ENCODE data around the gene CCDC90B.

The CCDC90B gene

DNA sequence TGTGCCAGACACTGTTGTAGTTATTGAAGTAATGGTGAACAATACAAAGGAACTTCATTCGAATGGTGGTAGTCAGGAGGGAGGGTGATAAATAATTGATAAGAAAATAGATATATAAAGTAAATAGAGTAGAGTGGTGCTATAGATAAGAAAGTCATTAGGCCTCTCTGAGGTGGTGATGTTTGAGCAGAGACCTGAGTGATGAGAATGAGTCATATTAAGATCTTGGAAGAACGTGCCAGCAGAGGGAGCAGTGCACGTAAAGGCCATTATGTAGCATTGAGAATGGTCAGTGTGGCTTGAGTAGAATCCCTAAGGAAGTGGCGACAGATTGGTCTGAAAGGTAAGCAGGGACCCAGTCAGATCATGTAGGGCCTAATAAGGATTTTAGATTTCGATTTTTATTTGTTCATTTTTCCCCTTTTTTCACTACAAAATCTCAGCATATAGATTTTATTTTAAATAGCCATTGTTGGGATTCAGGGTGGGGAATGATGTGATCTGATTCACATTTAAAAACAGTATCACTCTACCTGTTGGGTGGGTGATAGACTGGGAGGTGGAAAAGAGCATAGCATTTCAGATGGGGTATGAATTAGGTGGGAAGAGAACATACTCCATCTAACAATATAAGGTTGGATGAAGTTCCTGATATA is 44.7 kb downstream of the CCDC90B start:
- H3K4me3 ChIP-seq (ENCODE audit: low read depth, low read length), result no peak overlapping the region

DNA sequence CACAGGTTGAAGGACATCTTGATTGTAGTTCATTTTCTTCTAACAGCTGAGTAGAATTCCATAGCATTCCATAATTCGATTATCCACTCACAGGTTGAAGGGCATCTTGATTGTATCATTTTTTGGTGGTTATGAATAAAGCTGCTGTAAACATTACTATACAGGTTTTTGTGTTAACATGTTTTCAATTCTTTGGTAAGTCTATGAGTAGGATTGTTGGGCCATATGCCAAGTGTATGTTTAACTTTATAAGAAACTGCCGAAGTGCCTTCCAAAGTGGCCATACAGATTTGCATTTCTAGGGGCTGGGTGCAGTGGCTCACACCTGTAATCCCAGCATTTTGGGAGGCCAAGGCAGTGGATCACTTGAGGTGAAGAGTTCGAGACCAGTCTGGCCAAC is 48.1 kb downstream of the CCDC90B start:
- no peak overlapping the region for H3K4me3 ChIP-seq (ENCODE audit: low read depth, low read length)

DNA sequence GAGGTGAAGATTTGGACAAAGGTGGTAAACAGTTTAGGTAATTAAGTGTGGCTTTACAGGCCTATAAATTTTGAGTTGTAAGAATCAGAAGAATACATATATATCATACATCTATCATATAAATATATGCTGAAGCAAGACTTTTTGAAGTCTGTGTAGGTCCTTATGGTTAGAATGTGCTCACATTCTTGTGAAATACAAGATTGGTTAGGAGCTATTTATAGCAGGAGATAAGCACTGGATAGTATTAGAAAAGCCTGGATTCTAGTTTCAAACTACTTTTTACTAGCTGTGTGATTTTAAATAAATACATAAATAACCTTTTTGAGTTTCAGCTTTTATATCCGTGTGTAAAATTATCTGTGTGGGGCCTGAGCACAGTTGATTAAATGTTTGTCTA is 50.3 kb downstream of the CCDC90B start:
- no peak overlapping the region for H3K4me3 ChIP-seq (ENCODE audit: low read depth, low read length)

DNA sequence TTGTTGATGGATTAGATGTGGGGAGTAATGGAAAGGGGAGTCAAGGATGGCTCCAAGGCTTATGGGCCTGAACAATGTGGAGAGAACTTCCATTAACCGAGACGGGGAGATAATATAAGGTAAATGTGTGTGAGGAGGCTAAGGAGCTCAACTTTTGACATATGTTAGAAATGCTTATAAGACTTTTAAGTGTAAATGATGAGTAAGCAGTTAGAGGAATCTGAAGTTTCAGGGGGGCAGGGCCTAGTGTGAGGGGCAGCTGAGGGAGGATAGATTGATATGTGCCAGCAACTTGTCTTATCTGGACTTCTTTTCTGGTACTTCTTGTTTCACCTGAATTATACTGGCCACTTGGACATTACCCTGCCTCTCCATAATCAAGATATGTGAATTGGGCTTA is 62.7 kb downstream of the CCDC90B start:
- H3K4me3 ChIP-seq (ENCODE audit: low read depth, low read length), result no peak overlapping the region

DNA sequence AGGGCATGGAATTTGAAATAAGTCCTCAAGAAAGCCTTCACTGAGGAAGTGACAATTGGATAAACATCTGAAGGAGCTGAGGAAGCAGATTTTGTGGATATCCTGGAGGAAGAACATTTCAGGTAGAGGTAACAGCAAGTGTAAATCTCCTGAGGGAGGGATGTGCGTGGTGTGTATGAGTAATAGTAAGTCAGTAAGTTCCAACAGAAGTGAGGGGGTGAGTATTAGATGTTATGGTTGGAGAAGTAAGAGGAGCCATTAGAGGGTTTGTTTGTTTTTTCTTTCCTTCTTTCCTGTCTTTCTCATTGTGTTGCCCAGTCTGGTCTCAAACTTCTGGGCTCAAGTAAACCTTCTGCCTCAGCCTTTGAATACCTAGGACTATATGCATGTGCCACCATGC is 63.7 kb downstream of the CCDC90B start:
- no peak overlapping the region for H3K4me3 ChIP-seq (ENCODE audit: low read depth, low read length)

DNA sequence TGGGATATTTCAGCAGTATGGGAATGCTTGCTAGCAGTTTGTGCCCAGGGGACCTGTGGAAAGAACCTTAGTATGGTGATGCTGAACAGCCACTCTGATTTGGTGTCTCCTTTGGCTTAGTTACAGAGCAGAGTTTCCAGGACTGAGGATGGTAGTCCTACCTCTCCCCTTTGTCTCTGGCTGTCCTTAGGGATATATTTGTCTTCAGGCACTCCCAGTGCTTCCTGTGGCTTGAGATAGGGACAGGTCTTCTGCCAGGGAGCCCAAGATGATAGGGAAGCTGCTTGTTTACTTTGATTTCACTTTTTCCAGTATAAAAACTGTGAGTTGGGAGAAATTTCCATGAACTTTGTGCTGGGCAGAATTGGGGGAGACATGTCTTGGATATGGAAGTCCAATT is 64.5 kb downstream of the CCDC90B start:
- H3K4me3 ChIP-seq (ENCODE audit: low read depth, low read length), result no peak overlapping the region

DNA sequence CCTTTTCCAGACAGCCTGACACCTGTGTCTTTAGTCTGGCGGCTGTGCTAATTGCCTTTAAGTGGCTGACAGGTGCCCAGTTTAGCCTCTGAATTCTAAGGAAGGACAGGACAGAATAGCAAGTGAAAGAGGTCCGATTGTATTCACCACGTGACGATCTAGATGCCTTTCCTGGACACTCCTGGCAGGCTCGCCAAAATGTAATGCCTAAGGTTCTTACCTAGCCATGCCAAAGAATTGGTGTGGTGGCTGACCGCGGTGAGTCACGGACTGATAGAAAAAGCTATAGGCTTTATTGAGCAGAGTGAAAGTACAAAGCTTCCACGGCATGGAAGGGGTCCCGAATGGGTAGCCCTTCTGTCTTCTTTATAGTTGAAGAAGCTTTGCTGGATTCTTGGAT is 65.9 kb downstream of the CCDC90B start:
- H3K4me3 ChIP-seq (ENCODE audit: low read depth, low read length), result no peak overlapping the region

DNA sequence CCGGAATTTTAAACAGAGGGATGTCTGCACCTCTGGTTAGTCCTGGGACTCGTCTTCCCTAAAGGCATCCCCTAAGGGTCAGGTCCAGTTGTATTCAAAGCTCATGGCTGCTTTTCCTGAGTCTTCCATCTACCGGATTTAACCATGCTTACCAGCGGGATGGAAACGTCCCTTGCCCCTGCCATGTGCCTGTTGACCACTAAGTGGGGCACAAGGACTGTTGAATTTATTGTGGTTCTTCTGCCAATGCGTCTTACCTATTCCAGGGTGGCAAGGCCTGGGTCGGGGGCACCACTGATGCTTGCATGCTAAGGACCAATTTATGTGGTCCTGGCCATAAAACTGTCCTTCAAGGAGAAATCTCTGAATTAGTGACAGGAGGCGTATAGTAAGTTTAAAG is 67.1 kb downstream of the CCDC90B start:
- no peak overlapping the region for H3K4me3 ChIP-seq (ENCODE audit: low read depth, low read length)
